Measurements from ENCODE around the gene ARHGEF6.

GRCh38 chrX:136764206-136764605, 16.5 kb downstream of the ARHGEF6 start:
- TF ChIP-seq, protein P1, sequence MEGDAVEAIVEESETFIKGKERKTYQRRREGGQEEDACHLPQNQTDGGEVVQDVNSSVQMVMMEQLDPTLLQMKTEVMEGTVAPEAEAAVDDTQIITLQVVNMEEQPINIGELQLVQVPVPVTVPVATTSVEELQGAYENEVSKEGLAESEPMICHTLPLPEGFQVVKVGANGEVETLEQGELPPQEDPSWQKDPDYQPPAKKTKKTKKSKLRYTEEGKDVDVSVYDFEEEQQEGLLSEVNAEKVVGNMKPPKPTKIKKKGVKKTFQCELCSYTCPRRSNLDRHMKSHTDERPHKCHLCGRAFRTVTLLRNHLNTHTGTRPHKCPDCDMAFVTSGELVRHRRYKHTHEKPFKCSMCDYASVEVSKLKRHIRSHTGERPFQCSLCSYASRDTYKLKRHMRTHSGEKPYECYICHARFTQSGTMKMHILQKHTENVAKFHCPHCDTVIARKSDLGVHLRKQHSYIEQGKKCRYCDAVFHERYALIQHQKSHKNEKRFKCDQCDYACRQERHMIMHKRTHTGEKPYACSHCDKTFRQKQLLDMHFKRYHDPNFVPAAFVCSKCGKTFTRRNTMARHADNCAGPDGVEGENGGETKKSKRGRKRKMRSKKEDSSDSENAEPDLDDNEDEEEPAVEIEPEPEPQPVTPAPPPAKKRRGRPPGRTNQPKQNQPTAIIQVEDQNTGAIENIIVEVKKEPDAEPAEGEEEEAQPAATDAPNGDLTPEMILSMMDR (IDR thresholded peaks at IDR 0.05) = no peak
- TF ChIP-seq POLR2A (IDR thresholded peaks at IDR 0.05) = no peak
- no peak for TF ChIP-seq POLR2AphosphoS5 (IDR thresholded peaks at IDR 0.05)

Data from prostate gland (tissue), 2 donors.